Activated T-helper 2 cell treated with anti-CD3 and anti-CD28 coated beads, Interferon-gamma antibody, Interleukin-2, Interleukin-4, amounts not matched to agents 10 μg/mL and 5 μg/mL and 100 μg/mL, durations not matched to agents 14 hours and 24 hours and 36 hours (primary cell): ENCODE measurements around the gene SLC9A7. TPM values are rescaled to one million over a fixed set of nuclear protein-coding genes. Genes with fewer than 3 reads are reported as not detected.
"Not testable (repeated sequence)": the region's sequence is repeated elsewhere in the genome, so short reads cannot be mapped to it uniquely, and the experiment has no call there.

Source experiments
- DNase-seq: peaks from one replicate; pipeline ENCODE4 v3.0.0; 2021; ENCODE audit warnings: low spot score
- H3K27ac Mint-ChIP-seq: one replicate; pipeline ENCODE4 v1.8.0; 2021; ENCODE audit warnings: mixed read lengths
- H3K27me3 Mint-ChIP-seq: one replicate; pipeline ENCODE4 v1.8.0; 2021; ENCODE audit warnings: low read depth, mixed read lengths
- H3K36me3 Mint-ChIP-seq: one replicate; pipeline ENCODE4 v1.8.0; 2021; ENCODE audit warnings: low read depth, mixed read lengths
- H3K4me1 Mint-ChIP-seq: one replicate; pipeline ENCODE4 v1.8.0; 2021; ENCODE audit warnings: low read depth, mixed read lengths
- H3K4me3 Mint-ChIP-seq: one replicate; pipeline ENCODE4 v1.8.0; 2021; ENCODE audit warnings: low read depth, mild to moderate bottlenecking, moderate library complexity, mixed read lengths
- H3K9me3 Mint-ChIP-seq: one replicate; pipeline ENCODE4 v1.8.0; 2021; ENCODE audit warnings: mixed read lengths
- intact Hi-C: fragments of 100-400 bp; cut with micrococcal nuclease; formaldehyde crosslinking; loops from one replicate; pipeline ENCODE4 v1.15.1; 2023
- total RNA-seq: library from RNA; stranded (reverse); gene quantifications from 2 replicates; pipeline ENCODE4 v1.2.3, GENCODE V29; 2022

SLC9A7 gene
- total RNA-seq: 42.5 and 44.2 TPM in 2 replicates

DNA sequence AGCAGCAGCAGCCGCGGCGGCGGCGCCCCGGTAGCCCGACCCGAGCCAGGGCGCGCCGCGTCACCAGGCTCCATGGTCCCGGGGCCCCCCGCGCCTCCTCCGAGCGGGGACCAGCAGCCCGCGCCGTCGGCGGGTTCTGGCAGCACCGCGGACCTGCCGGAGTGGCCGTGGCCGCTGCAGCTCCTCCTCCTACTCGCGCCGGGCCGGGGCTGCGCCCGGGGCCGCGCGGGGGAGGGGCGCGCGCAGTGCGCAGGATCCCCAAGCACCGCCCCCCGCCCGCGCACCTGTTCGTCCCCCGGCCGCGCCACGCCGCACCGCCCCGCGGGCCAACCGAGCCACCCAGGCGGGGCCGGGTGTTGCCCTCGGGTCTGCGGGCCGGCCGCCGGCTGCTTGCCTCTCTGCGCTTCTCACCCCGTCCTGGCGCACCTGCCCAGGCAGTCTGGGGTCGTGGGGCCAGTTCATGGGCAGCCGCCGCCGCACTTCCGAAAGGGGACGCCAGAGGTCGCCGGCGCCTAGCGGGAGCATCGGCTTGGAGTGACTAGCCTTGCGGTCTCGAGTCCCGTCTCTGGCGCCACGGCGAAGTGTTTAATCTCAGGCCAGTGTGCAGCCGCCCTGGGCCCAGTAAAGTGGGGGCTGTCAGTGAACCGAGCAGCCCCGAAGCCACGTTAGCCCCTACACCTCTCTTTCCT is at the start of gene SLC9A7:
Gene SLC9A7, minus strand, starts transcription at position 163 of the 689 bp plus-strand sequence. Its CDS starts 89 bp downstream, at position 74.
- no peaks in the 10 kb centered on the region for H3K9me3 Mint-ChIP-seq
- peaks cover 27% of the 10 kb centered on the region for H3K4me1 Mint-ChIP-seq
- peak within 1 kb of the TSS; percentile 94 for H3K27ac Mint-ChIP-seq
- H3K4me3 Mint-ChIP-seq: peak within 1 kb of the TSS; percentile 98
- peaks cover 23% of the 10 kb centered on the region for H3K36me3 Mint-ChIP-seq
- intact Hi-C loops: loop anchor here (1.0 to 2.0 kb wide), 3 partner anchors 37 to 78 kb away; partner anchors contain the start of gene RP2
- peak; percentile 76 for DNase-seq
- H3K27me3 Mint-ChIP-seq: no peaks in the 10 kb centered on the region

DNA sequence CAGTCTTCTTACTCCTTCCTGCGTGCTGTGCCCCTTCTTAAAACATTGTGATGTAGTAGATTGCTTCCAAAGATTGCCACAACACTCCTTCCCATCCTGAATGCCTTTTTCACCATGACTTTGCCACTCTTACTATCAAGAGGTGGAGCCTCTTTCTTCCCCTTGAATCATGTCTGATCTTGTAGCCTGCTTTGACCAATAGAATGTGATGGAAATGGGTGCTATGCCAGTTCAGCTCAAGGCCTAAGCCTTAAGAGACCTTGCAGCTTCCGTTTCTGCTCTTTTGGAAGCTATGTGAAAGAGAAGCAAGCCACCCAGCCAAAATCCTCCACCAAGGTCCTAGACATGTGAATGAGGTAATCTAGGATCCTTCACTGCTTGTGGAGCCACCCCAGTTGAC is 46.4 kb upstream of the SLC9A7 start:
- Mint-ChIP-seq H3K27ac (no peak overlapping the region), H3K4me1 (no peaks in the 10 kb centered on the region), H3K36me3 (no peaks in the 10 kb centered on the region), H3K9me3 (no peaks in the 10 kb centered on the region), H3K4me3 (no peak overlapping the region), H3K27me3 (peaks cover 12% of the 10 kb centered on the region)
- no peak for DNase-seq
- intact Hi-C loops: no loop called here

DNA sequence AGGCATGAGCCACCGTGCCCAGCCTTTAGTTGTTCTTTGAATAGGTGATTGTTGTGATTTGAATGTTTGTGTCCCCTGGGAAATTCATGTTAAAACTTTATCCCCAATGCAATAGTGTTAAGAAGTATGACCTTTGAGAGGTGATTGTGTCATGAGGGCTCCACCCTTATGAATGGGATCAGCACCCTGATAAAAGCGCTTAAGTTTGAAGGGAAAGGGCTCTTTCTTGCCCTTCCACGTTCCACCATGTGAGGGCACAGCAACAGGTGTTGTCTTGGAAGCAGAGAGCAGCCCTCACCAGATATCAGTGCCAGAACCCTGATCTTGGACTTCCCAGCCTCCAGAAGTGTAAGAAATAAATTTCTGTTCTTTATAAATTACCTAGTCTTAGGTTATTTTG is 44.2 kb upstream of the SLC9A7 start:
- no peaks in the 10 kb centered on the region for H3K36me3 Mint-ChIP-seq
- no peaks in the 10 kb centered on the region for H3K4me1 Mint-ChIP-seq
- intact Hi-C loops: no loop called here
- no peak for DNase-seq
- H3K9me3 Mint-ChIP-seq: no peaks in the 10 kb centered on the region
- no peaks in the 10 kb centered on the region for H3K27me3 Mint-ChIP-seq
- H3K27ac Mint-ChIP-seq: no peak overlapping the region
- no peak overlapping the region for H3K4me3 Mint-ChIP-seq

DNA sequence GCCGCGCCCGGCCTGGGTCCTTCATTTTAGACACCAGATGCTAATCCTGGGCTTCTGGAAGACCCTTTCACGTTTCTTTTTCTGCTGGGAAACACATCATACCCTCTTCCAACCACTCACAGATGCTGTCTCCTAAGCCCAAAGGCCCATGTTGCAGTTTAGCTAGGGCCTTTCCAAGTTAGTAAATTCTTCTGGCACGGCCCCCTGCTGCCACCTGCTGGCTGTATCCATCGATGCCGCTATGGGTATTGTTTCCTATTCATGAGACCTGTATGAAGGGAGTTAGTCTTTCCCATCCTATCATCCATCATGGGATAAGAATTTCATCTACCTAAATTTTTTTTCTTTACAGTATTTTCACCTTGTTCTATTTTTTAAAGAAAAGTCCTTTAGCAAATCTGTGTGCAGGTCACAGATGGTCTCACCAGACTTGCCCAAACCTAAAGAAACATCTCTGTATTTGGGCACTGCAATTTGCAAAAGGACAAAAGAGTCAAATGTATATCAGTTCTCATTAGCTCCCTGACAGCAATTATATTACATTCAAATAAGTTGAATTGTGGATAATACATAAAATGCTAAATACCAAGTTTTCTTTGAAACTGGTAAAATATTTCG is 37.8 kb upstream of the SLC9A7 start:
- DNase-seq: peak; percentile 54
- intact Hi-C loops: loop anchor here (1.0 to 10.0 kb wide), 5 partner anchors 37 to 234 kb away; partner anchors contain the start of genes CHST7 and SLC9A7
- Mint-ChIP-seq H3K4me3 (no peak overlapping the region), H3K4me1 (peaks cover 18% of the 10 kb centered on the region), H3K36me3 (no peaks in the 10 kb centered on the region), H3K27ac (no peak overlapping the region), H3K27me3 (no peaks in the 10 kb centered on the region), H3K9me3 (no peaks in the 10 kb centered on the region)

DNA sequence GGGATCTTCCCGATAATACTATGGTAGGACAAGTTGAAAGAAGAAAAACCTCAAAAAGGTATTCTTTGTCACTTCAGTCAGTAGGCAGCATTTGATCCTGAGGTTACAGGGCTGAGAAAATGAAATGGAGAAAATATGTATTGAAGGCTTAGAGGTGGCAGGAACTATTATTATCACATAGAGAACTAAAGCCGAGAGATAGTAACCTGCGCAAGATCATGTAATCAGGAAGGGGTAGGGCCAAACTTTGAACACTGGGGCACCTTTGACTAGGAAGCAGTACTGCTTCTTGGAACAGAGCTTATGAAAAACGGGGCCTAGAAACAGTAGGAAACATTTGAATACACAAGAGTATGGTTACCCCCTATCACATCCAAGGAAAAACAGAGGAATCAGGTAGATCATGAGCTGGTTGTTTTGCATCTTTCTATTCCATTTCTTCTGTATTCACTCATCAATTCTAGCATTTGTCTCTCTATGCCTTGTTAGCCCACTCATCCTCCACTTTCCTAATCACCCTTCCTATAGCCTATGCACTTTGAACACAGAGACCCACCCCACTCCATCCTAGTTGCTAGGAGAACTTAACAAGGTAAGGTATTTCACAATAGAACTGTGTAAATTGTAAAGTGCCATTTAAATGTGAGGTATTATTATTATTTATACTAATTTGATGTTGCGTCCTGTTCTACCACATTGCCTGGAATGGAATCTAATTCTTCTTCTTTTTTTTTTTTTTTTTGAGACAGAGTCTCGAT is 34.6 kb upstream of the SLC9A7 start:
- H3K4me1 Mint-ChIP-seq: peaks cover 18% of the 10 kb centered on the region
- intact Hi-C loops: loop anchor here (10.0 kb wide), 3 partner anchors 89 to 219 kb away; partner anchors contain the start of gene CHST7
- H3K4me3 Mint-ChIP-seq: no peak overlapping the region
- DNase-seq: no peak
- H3K27ac Mint-ChIP-seq: no peak overlapping the region
- H3K27me3 Mint-ChIP-seq: no peaks in the 10 kb centered on the region
- H3K36me3 Mint-ChIP-seq: no peaks in the 10 kb centered on the region
- H3K9me3 Mint-ChIP-seq: no peaks in the 10 kb centered on the region

DNA sequence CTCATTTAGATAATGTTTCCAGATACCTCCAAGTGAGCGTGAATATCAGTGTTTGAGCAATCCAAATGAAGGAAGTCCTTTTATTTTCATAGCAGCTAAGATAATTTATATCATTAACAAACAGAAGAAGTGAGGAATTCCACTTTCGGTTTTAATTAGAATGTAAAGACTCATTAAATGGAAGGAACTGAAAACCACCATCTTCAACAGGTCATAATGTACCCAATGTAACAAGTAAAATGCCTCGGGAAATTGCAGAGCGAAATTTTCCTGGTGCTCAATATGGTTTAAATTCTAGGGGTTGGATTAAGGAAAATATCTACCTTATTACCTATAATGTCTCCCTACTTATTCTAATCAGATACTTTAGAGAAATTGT is 33.9 kb upstream of the SLC9A7 start:
- H3K36me3 Mint-ChIP-seq: no peaks in the 10 kb centered on the region
- no peaks in the 10 kb centered on the region for H3K9me3 Mint-ChIP-seq
- DNase-seq: no peak
- no peak overlapping the region for H3K4me3 Mint-ChIP-seq
- H3K4me1 Mint-ChIP-seq: peaks cover 18% of the 10 kb centered on the region
- intact Hi-C loops: loop anchor here (10.0 kb wide), 3 partner anchors 88 to 218 kb away; partner anchors contain the start of gene CHST7
- H3K27ac Mint-ChIP-seq: peak overlapping the region; percentile 58
- H3K27me3 Mint-ChIP-seq: no peaks in the 10 kb centered on the region

DNA sequence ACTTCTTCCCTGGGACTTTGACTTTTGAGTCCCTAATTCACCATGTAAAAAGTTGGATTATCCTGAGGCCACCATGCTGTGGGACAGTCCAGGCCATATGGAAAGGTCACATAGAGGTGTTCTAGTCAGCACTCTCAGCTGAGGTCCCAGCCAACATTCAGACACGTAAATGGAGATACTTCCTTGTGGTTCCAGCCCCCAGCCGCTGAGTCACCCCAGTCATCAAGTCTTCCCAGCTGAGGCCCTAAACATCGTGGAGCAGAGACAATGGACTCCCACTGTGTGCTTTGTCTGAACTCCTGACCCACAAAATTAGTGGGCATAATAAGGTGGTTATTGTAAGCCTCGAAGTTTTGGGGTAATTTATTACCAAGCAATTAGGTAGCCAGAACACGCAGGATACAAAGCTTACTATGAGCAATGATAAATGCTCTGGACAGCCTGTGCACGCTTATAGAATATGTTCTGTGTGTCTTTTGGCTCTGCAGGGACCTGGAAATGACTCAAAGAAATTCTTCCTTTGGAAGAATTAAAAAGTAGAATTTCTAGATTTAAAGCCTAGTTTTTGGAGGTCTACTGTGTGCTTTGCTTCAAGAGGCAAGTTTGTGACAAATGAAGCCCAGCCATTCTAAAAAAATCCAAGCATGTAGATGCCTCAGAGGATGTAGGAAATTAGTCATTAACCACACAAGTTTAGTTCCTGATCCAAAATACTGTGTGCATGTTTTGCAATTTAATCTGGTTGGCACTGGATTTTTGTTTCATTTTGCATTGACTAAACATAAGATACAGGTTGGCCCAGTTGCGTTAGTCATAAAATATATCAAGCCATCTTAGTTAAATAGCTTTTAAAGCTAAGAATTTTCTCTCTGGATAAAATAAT is 33.2 kb upstream of the SLC9A7 start:
- Mint-ChIP-seq H3K4me1 (peaks cover 18% of the 10 kb centered on the region), H3K27me3 (no peaks in the 10 kb centered on the region), H3K27ac (peak overlapping the region; percentile 58), H3K4me3 (no peak overlapping the region), H3K36me3 (no peaks in the 10 kb centered on the region), H3K9me3 (no peaks in the 10 kb centered on the region)
- intact Hi-C loops: loop anchor here (10.0 kb wide), 3 partner anchors 87 to 217 kb away; partner anchors contain the start of gene CHST7
- DNase-seq: no peak

DNA sequence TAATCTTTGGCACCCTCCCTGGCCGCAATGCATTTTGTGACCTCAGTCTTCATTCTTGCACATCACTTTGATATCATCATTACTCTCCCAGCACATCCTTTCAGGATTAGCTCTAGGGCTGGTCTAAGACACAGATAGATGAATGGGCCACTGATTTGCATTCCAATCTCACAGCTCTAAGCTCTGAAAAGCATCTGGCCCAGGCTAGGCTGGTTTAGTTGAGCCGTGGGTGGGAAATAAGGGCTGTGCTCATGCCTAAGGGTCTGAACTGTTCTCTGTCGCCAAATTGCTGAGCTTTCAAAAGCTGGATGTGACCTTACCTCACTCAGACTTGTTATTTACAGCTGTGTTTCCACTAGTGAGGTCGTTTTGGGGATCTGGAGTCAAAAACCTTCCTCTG is 30.0 kb upstream of the SLC9A7 start:
- H3K27me3 Mint-ChIP-seq: no peaks in the 10 kb centered on the region
- no peak overlapping the region for H3K4me3 Mint-ChIP-seq
- H3K4me1 Mint-ChIP-seq: peaks cover 18% of the 10 kb centered on the region
- intact Hi-C loops: no loop called here
- H3K9me3 Mint-ChIP-seq: no peaks in the 10 kb centered on the region
- H3K27ac Mint-ChIP-seq: no peak overlapping the region
- no peak for DNase-seq
- no peaks in the 10 kb centered on the region for H3K36me3 Mint-ChIP-seq

DNA sequence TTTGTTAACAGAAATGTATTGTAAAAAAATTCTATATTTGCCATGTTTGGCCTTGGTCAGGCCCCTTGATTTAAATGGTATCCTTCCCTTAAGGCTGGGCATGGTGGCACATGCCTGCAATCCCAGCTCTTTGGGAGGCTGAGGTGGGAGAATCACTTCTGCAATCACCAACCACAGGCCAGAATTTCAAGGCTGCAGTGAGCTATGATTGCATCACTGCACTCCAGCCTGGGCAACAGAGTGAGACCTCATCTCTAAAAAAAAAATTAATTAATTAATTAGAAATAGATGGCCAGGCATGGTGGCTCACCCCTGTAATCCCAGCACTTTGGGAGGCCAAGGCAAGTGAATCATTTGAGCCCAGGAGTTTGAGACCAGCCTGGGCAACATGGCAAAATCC is 25.5 kb upstream of the SLC9A7 start:
- intact Hi-C loops, H3K36me3 Mint-ChIP-seq, H3K4me1 Mint-ChIP-seq, H3K4me3 Mint-ChIP-seq, H3K27ac Mint-ChIP-seq, H3K9me3 Mint-ChIP-seq, DNase-seq, H3K27me3 Mint-ChIP-seq: not testable (repeated sequence)

DNA sequence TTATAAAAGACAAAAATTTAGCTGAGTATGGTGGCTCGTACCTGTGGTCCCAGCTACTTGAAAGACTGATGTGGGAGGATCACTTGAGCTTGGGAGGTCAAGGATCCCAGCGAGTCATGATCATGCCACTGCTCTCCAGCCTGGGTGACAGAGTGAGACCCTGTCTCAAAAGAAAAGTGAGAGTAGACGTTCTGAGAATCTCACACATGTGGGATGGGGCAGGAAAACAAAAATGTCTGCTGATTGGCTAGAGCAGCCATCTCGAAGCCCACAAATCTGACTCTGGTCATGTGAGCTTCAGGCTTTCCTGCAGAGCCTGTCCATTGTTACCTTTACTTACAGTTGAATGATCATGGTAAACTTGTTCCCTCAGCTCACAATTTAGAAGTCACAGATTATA is 23.1 kb upstream of the SLC9A7 start:
- no peaks in the 10 kb centered on the region for H3K36me3 Mint-ChIP-seq
- intact Hi-C loops: no loop called here
- no peak overlapping the region for H3K4me3 Mint-ChIP-seq
- H3K9me3 Mint-ChIP-seq: no peaks in the 10 kb centered on the region
- DNase-seq: no peak
- no peaks in the 10 kb centered on the region for H3K27me3 Mint-ChIP-seq
- peak overlapping the region; percentile 26 for H3K27ac Mint-ChIP-seq
- H3K4me1 Mint-ChIP-seq: peaks cover 13% of the 10 kb centered on the region

DNA sequence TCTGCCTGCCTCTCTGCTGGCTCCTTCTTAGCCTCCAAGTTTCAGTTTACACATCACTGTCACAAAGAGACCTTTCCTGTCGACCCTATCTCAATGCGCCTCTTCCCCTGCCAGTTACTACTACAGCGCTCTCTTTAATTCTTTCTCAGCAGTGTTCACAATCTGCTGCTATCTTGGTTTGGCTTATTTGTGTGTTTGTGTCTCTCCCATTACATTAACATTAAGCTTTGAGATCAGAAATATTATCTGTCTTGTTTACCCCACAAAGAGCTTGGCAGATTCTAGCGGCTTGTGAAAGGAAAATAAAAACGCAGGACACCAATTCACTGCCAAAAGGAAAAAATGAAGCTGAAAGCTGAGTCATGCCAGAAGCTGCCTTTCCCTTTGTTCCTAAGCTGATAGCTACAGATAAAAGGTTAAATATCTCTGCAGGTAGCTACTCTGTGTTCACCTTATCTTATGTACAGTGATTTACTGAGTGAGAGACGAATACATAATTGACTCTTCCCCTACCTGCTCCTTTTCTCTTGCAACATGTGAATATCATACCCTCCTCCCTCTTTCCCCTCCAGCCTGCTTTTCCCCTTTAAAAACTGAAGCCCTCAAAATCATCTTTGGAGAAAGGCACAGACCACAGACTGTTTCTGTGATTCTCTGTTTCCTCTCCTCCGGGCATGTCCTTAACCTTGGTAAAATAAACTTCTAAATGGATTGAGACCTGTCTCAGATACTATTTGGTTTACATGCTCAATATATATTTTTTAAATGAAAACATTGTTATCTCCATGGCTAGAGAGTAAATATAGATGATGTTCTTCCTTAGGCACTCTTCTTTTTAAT is 19.3 kb upstream of the SLC9A7 start:
- peak overlapping the region; percentile 28 for H3K27ac Mint-ChIP-seq
- no peaks in the 10 kb centered on the region for H3K36me3 Mint-ChIP-seq
- peaks cover 13% of the 10 kb centered on the region for H3K4me1 Mint-ChIP-seq
- H3K4me3 Mint-ChIP-seq: no peak overlapping the region
- H3K27me3 Mint-ChIP-seq: no peaks in the 10 kb centered on the region
- DNase-seq: no peak
- peaks cover 3% of the 10 kb centered on the region for H3K9me3 Mint-ChIP-seq
- intact Hi-C loops: no loop called here
